ENCODE data around the gene PXDN. TPM values are rescaled to one million over a fixed set of nuclear protein-coding genes. Genes with fewer than 3 reads are reported as not detected.

PXDN gene
- total RNA-seq, 1 donor from 2014 or later = 1,930 TPM

DNA sequence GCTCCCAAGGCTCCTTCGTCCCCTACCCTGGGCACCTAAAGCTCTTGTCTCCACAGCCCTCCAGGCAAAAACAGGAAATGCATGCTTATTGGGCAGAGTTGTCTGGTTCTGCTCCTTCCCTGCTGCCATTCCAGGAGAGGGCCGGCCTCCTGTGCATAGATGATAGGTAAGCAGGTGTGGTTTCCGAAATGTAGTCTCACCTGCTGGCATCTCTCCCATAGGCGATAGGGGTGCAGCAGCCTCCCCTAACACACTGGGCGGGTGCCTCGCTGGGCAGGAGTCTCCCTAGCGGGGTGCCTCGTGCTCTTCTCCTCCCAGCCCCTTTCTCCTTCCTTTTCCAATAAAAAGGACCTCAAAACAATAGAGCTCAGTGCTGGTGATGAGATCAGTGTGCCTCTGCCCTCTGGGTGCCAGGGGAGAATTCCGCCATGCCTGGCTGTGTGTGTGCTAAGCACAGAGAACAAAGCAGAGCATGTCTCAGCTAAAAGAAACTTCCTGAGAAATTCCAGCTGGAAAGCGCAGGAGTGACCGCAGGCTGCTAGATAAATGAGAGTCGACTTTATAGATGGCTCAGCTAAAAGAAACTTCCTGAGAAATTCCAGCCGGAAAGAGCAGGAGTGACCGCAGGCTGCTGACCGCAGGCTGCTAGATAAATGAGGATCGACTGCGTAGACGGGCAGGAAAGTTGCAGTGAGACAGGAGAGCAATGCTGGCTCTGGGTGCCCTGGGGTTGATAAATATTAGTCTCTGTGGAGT, 11.3 kb upstream of the PXDN start:
- DNase-seq (ENCODE audit: extremely low read depth, low read depth, low spot score) = no peak

DNA sequence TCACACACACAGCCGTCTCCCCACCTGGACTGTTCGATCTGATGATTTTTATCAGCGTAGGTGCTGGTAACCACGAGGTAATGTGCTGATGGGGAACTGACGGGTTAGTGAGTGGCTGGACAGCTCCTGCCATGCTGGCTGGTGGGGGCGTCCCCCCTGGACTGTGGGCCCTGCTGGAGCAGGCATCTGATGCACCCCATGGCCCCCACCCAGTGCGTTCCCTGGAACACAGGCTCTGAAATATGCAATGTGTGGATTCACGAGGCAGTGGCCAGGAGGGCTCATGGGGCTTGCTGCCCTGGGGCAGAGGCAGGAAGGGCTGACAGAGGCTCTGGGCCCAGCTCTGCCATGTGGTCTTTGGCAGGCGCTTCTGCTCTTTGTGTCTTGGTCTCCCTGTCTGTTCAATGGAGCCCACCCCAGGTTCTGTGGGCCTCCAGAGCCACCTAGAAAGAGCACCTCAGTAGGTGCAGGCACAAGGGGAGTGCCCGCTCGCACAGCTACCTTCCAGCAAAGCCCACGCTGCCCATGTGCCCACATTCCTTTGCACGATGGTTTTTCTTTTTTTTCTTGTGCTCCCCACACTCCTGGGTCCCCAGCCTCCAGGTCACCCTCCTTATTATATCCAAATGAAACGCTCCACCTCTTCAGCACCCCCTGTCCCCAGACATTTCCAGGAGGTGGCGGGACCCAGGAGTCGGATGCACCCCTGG, 10.3 kb upstream of the PXDN start:
- no peak for DNase-seq (ENCODE audit: extremely low read depth, low read depth, low spot score)

DNA sequence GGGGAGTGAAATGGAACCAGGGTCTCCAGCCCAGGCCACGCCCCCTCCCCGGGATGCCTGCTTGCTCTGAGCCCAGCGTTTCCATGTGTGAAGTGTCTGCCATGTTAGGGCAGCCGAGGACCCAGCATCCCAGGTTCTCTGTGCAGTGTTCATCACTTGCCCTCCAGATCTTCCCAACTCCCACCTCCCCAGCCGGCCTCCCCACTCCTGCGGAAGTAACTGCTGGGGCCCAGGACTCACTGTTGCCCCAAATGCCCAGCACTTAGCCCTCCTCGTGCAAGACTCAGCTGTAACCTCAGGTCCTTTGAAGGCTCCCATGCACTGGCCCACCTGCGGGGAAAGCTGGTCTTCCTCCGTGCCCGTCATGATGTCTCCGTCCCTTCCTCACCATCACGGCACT, 9.7 kb upstream of the PXDN start:
- DNase-seq (ENCODE audit: extremely low read depth, low read depth, low spot score) = no peak

DNA sequence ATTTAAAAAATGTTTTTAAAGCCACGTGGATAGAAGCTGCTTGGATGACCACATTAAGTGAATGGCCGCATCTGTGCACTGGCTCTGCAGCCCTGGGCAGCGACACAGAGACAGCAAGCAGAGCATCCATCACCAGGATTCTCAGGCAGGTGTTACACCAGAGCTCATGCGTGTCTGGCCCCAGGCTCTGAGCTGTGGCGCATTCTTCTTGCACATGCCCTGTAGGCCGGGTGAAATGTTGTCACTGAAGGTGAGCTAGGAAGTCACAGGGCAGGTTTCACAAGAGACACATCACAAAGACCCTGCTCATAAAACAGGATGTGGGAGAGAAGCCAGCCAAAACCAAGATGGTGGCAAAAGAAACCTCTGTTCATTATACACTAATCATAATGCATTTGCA, 8.4 kb upstream of the PXDN start:
- DNase-seq (ENCODE audit: extremely low read depth, low read depth, low spot score) = no peak

DNA sequence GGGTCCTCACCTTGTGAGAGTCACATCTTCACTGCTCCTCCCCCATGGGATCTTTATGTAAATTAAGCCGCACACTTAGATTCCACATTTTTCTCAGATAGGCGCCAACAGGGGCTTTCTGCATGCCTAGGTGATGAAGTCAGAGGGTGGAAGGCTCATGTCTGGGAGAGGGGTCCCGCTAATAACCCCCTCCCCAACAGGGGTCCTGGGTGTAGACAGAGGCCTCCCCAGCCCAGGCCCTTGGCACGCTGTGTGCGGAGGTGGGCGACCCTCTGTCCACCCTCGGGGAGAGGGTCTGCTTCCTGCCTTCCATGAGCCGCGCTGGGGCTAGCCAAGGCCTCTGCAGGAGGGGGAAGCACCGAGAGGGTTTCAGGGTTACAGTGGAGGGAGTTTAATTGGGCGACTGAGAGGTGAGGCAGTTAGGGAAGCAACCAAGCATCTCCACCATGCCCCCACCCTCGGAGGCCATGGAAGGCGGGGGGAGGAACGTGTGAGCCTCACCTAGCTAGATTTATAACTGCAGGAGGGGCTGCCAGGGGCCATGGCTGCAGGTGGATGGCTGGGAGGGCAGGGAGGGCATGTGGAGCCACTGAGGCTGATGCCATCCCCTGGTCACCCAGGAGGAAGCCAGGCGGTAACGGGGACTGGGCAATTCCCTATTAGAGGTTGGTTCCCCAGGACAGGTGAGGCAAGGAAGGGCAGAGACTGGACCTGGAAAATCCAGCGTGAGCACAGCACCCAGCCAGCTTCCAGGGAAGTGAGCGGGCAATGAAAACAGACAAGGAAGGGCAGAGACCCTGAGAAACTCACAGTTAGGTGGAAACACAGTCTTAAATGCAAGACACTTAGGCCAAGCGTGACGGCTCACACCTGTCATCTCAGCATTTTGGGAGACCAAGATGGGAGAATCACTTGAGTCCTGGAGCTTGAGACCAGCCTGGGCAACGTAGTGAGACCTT, 7.7 kb upstream of the PXDN start:
- DNase-seq (ENCODE audit: extremely low read depth, low read depth, low spot score) = no peak

DNA sequence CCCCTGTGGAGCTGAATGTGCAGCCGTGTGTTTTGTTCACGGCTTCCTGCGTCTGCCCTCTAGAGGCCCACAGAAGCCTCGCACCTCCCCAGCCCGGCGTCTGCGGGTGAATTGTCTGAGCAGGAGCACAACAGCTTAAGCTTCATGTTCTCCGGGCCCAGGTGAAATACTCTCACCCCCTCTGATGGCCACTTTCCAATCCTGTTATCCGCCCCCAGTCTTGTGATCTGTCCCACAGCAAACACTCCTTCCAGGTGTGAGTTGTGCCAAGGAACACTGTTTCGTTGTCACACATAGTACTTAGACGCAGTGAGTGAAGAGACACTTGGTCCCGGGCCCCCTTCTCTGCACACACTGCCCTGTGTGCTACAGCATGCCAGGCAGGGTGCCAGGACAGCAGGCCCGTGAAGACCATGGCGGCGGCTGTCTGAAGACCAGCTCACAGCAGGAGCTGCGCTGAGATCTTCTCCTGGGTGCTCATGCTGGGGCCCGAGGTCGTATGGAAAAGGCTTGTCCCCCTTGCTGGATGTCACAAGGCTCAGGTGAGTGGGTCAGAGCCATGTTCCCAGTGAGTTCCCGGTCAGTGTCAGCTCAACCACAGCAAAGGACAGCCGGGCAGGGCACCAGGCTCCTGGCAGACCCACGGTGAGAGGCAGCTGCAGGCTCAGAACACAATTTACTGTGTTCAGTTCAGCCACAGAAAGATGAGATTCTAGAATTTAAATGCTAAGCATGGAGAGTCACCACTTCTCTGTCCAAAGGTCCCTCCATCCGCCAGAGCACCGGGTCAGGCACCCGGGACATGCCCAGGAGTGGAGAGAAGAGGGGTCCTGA, 6.8 kb upstream of the PXDN start:
- DNase-seq (ENCODE audit: extremely low read depth, low read depth, low spot score) = no peak

DNA sequence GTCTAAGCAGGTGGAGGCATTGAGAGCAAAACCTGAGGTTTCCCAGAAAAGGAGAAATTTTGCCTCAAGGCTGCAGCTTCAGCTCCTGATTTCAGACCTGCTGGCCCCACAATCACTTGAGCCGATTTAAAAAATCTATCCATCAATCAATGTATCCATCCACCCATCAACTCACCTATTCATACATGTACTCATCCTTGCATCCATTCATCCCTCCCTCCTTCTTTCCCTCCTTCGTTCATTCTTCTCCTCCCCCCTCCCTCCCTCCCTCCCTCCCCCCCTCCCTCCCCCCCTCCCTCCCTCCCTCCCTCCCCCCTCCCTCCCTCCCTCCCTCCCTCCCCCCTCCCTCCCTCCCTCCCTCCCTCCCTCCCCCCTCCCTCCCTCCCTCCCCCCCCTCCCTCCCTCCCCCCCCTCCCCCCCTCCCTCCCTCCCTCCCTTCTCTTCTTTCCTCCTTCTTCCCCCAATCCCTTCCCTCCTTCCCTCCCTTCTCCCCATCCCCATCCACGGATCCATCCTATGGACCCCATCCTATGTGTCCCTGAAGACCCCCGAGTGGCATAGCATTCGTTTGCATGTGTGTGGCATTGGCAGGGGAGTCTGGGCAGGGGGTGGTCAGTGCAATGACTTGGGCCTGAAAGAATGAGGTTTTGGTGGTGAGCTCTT, 6.1 kb upstream of the PXDN start:
- DNase-seq (ENCODE audit: extremely low read depth, low read depth, low spot score) = no peak

DNA sequence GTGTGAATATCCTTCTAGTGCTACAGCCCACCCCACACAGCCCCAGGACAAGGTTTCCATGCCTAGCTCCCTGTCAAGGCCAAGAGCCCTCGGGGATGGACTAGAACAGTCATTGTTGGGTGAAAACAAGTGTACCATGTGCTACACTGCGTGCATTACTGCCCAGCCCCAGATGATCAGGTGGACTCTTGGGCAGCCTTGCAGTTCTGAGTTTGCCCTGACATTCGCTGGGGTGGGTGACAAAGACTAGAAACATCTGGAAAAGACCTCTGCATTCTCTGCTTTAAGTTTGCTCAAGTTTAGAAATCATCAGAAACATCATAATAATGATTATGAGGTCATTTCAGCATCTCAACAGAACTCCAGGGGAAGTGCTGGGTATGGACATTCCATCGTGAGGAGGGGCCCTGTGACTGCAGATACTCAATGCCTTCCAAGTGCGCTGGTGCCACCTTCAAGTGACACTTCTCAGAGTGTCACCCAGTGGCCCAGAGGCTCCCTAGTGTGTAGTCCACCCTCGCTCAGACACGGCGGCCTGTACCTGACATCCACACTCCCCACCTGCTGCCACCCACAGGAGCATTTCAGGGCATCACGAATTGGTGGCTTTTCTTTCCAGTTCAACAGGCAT, 5.3 kb upstream of the PXDN start:
- no peak for DNase-seq (ENCODE audit: extremely low read depth, low read depth, low spot score)

DNA sequence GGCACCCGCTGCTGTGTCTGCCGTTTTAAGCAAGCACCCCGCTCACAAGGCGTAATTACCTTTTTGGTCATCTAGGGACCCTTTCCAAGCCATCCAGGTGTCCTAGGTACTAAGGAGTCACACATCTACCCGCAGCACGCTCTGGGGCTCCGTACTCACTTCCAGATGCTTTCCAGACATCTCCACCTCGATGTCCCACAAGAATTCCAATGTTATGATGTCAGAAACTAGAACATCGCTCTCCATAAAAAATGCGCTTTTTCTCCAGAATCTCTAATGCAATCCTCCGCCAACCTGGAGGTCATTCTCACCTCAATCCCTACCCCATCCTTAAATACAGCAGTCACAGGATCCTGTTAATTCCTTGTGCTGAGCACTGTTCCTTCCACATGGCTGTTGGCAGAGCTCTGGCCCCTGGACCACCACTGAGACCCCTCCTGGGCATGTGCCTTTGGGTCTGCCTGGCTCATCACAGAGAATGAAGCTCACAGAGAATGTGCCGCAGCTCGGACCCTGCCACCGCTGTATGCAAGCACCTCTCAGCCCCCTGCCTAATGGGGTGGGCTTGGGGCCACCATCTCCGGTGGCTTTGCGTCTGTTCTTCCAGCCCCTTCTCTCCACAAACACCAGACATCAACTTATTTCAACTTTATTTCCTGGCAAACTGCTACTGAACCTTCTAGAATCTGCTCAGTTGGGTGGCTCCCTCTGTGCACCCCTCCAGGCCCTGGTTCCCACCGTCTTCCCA, 4.6 kb upstream of the PXDN start:
- no peak for DNase-seq (ENCODE audit: extremely low read depth, low read depth, low spot score)

DNA sequence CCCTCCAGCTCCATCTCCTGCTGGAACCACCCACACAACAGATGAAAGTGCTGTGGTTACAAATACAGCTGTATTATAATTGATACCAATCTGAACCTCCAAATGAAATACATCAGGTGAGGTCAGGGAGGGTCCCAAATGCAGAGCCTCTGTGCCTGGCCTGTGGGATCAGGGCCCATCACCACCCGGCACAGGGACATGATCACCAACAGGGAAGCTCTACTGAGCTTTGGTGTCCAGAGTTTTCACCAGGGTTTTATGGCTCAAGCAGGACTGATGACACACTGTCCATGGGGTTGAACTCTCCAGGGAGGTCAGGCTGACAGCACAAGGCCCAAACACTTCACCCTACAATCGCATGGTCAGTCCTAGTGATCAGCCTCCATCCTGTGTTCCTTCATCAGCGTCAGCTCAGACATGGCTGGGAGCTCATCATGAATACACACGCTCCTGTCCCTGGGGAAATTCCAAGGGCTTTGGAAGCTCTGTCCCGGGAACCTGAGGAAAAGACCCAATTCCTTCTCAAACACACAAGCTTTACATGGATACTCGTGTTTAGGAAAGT, 3.9 kb upstream of the PXDN start:
- DNase-seq (ENCODE audit: extremely low read depth, low read depth, low spot score) = no peak

DNA sequence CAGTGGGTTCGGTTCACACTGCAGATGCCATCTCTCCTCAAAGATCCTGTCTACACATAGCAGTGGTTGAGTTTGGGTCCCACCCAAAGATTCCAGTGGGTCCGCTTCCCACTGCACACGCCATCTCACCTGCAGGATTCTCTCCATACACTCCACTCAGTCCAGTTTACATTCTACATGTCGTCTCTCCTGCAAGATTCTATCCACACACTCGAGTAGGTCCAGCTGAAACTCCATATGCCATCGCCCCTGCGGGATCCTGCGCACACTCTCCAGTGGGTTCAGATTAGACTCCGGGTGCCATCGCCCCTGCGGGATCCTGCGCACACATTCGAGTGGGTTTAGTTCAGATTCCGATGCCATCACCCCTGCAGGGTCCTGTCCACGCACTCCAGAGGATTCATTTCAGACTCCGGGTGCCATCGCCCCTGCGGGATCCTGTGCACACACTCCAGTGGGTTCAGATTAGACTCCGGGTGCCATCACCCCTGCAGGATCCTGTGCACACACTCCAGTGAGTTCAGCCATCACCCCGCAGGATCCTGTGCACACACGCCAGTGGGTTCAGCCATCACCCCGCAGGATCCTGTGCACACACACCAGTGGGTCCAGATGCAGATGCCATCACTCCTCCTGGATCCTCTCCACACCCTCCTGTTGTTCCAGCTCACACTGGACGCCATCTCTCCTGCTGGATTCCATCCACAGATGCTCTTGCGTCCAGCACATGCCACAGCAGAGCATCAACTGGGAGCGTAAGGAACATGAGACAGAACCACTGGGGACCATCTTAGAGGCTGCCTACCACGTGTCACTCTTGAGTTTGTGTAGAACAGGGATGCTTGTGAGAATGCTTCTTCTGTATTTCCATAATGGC, 3.0 kb upstream of the PXDN start:
- no peak for DNase-seq (ENCODE audit: extremely low read depth, low read depth, low spot score)

DNA sequence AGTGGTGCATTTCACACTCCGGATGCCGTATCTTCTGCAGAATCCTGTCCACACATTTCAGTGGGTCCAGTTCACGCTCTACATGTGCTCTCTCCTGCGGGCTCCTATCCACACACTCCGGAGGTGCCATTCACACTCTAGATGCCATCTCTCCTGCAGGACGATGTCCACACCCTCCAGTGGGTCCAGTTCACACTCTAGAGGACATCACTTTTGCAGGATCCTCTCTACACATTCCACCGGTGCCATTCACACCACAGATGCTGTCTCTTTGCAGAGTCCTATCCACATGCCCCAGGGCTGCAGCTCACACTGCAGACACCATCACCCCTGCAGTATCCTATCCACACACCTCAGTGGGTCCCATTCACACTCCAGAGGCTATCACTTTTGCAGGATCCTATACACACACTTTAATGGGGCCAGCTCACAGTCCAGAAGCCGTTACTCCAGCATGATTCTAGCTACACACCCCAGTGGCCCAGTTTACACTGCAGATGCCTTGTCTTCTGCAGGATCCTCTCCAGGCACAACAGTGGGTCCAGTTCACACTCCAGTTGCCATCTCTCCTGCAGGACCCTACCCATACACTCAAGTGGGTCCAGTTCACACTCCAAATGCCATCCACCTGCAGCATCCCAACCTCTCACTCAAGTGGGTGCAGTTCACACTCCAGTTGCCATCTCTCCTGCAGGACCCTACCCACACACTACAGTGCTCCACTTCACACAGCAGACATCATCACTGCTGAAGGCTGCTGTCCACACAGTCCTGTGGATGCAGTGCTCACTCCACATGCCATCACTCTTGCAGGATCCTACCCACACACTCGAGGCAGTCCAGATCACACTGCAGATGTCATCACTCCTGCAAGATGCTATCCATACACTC, 2.1 kb upstream of the PXDN start:
- DNase-seq (ENCODE audit: extremely low read depth, low read depth, low spot score) = no peak

DNA sequence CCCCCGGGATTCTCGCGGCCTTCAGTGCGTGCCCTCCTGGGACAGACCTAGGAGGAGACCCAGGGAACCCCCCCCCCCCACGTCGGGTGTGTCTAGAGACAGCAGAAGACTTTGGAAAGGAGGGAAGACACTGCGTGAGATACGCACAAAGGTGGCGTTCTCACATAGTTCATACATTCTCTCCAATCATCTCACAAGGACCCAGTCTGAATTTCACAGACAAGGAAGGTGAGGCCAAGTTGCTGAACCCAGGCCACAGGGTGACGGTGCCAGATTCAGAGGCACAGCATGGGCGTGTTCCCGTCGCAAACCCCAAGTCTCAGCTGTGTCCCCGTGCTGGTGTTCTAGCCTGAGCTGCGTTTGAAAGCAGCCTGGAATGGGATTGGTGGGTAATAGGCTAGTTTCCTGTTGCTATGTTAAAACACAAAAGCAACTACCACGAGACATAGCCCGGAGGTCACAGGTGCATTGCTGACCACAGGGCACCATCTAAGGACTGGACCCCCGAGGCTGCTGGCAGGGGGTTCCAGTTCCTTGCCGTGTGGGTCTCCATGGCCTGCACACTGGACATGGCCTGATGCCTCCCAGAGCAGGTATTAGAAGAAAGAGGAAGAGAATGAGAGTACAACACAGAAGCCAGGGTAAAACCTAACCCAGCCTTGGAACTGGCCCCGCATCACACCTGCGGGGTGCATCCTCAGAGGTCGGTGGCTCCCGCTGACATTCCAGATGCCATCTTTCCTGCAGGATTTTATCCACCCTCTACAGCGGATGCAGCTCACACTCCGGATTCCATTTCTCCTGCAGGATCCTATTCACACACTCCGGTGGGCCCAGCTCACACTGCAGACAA, 1.1 kb upstream of the PXDN start:
- DNase-seq (ENCODE audit: extremely low read depth, low read depth, low spot score) = no peak

DNA sequence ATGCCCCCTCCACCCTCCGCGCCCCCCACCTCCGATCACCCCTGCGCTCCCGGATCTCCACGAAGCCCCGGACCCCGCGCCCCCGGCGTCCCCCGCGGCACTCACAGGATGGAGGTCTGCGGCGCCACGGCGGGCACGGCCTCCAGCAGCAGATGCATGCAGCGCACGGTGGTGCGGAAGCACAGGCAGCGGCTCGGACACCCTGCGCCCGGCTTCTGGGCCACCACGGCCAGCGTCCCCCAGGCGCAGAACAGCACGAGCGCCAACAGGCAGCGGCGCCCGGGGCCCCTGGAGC, 217 bp downstream of the PXDN start:
- no peak for DNase-seq (ENCODE audit: extremely low read depth, low read depth, low spot score)

DNA sequence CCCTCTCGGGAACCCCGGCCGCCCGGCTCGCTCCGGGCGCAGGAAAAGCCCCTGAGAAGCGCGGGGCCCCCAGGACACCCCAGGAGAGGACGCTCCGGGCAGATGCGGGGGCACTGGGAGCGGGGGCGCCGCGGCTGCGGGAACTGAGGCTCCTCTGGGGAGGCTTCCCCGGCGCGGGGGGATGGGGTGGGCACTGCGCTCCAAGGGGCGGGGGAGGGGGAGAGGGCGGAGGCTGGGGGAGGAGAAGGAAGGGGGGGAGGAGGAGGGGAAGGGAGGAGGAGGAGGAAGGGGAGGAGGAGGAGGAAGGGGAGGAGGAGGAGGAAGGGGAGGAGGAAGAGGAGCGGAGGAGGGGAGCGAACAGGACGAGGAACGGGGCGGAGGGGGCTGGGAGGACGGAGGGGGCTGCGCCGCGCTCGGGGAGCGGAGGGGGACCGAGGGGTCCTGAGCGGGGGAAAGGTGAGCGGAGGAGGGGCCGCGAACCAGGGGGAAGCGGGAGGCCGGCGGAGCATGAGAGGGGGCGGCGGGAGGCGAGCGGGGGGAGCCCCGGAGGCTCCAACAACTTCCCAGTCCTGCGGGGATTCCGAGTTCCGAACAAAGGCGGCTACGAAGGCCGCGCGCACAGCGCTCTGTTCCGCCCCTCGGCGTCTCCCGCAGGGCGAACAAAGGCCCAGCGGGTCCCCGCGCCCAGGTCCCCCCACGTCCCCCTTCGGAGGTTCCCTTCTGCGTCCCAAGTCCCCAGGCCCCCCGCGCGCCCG, 742 bp downstream of the PXDN start:
- DNase-seq (ENCODE audit: extremely low read depth, low read depth, low spot score) = no peak

Measured in glomerular endothelial cell (primary cell).